Skin epidermis (tissue), 12 donors: ENCODE results near the gene NEIL1.
"Not testable (repeated sequence)": the region's sequence is repeated elsewhere in the genome, so short reads cannot be mapped to it uniquely, and the experiment has no call there.

Experiments
- H3K27ac ChIP-seq, 21 experiments: fragments of 200-600 bp; sonication (generic) in 11 of 21; one replicate each; pipeline ENCODE4 v1.5.0; 2020; ENCODE audit warnings: mild to moderate bottlenecking in 3 of 21, inconsistent platforms in 2 of 21, moderate library complexity in 2 of 21
- H3K4me3 ChIP-seq, 7 experiments: fragments of 200-600 bp; sonication (generic) in 2 of 7; one replicate each; pipeline ENCODE4 v1.5.0; 2020; ENCODE audit warnings: inconsistent platforms in 2 of 7, mild to moderate bottlenecking in 2 of 7, moderate library complexity in 1 of 7

Gene NEIL1

DNA sequence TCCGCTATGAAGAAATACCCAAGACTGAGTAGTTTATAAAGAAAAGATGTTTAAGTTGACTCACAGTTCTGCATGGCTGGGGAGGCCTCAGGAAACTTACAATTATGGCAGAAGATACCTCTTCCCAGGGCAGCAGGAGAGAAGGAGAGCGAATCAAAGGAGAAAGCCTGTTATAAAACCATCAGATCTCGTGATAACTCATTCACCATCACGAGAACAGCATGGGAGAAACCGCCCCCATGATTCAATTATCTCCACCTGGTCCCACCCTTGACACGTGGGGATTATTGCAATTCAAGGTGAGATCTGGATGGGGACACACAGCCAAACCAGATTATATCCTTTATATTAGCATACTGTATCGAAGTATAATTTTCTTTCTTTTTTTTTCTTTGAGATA is 14.7 kb upstream of the NEIL1 start:
- not testable (repeated sequence) for H3K4me3 ChIP-seq, H3K27ac ChIP-seq

GRCh38 chr15:75333654-75334419 is 13.0 kb upstream of the NEIL1 start:
- not testable (repeated sequence) for H3K4me3 ChIP-seq, H3K27ac ChIP-seq

GRCh38 chr15:75335313-75335704 is 11.5 kb upstream of the NEIL1 start:
- Histone ChIP-seq H3K27ac (peak overlapping the region in 16 of 21 experiments; percentile 67 to 89 (median 82)), H3K4me3 (peak overlapping the region; percentile 62 to 94 (median 71))

DNA sequence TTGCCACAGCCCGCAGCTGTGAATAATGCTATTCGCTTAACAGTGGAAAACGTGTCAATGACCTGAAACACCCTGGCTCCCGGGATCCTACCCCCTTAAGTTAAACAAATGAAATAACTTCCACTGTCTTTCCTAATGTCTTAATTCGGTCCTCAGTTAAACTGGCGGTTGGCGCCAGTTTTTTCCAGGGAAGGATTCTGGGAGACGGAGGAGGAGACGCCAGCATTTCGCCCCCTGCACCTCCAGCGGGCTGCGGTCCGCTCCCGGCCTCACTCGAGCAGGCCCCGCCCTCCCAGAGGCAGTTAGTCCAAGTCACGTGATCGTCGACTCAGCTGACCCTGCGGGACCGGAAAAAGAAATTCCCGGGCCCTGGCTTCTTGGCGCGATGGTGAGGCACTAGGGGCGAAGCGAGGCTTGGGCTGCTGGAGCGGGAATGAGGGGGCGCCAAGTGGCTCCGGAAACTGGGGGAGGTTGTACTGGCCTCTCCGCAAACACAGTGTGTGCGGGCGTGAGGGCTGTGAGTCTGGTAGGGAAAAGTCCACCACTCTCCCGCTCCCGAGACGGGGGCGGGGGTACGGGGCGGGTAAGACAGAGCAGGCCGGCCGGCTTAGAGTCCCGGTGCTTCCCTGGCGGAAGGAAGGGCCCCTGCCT is 11.0 kb upstream of the NEIL1 start, which contains the start of gene COMMD4:
Gene COMMD4 (plus strand): TSS at position 359 of the 651 bp plus-strand sequence. CDS start 27 bp downstream, at position 386.
- H3K4me3 ChIP-seq = peak within 1 kb of the TSS; percentile 62 to 94 (median 71)
- H3K27ac ChIP-seq = peak within 1 kb of the TSS; percentile 20 to 89 (median 79)

DNA sequence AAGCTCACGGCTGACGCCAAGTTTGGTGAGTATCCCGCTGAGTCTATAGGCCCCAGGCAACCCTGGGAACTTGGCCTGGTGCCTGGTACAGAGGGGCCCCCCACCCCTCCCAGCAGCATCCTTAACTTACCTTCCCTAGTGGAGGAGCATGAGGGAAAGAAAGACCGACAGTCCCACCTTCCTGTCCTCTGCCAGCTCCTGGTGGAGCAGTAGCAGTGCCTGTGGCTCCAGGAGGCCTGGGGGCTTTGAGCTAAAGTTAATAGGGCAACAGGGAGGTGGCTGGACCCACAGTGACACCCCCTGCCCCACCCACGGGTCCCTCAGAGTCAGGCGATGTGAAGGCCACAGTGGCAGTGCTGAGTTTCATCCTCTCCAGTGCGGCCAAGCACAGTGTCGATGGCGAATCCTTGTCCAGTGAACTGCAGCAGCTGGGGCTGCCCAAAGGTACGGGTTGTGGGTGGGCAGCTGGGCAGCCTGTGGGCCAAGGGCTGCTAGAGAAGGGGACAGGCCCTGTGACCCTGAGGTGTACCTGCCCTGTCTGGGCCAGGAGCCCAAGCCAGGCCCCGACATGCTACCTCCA is 8.1 kb upstream of the NEIL1 start:
- Histone ChIP-seq H3K27ac (no peak overlapping the region), H3K4me3 (no peak overlapping the region)

DNA sequence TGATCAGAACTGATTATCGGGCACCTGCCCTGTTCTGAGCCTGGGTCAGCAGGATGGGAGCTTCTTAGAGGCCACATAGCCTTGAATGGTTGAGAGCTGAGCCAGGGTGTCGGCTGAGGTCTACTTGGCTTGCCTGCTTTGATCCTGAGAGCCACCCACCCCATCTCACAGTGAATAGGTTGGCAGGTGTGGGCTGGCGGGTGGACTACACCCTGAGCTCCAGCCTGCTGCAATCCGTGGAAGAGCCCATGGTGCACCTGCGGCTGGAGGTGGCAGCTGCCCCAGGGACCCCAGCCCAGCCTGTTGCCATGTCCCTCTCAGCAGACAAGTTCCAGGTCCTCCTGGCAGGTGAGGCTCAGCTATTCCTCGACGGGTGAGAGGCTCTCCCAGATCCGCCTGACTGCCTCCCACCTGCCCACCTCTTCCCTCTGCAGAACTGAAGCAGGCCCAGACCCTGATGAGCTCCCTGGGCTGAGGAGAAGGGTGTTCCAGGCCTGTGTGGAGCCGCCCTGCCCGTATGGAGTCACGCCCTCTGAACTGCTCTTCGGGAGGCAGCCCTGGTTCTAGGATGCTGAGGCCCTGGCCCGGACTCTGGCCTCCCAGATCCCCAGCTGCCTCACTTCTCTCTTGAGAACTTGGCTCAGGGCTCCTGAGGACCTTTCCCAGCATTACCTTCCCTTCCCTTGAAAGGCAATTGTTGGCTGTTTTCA is 7.2 kb upstream of the NEIL1 start:
- H3K27ac ChIP-seq = no peak overlapping the region

GRCh38 chr15:75342221-75342620 is 4.6 kb upstream of the NEIL1 start:
- H3K27ac ChIP-seq = no peak overlapping the region
- H3K4me3 ChIP-seq = no peak overlapping the region

More for the DNA sequence above, 7.2 kb upstream of the NEIL1 start:
- no peak overlapping the region for H3K4me3 ChIP-seq

- not testable (repeated sequence) for H3K27ac ChIP-seq, H3K4me3 ChIP-seq
These were observed 2.9 kb upstream of the NEIL1 start for GRCh38 chr15:75343953-75344352.

DNA sequence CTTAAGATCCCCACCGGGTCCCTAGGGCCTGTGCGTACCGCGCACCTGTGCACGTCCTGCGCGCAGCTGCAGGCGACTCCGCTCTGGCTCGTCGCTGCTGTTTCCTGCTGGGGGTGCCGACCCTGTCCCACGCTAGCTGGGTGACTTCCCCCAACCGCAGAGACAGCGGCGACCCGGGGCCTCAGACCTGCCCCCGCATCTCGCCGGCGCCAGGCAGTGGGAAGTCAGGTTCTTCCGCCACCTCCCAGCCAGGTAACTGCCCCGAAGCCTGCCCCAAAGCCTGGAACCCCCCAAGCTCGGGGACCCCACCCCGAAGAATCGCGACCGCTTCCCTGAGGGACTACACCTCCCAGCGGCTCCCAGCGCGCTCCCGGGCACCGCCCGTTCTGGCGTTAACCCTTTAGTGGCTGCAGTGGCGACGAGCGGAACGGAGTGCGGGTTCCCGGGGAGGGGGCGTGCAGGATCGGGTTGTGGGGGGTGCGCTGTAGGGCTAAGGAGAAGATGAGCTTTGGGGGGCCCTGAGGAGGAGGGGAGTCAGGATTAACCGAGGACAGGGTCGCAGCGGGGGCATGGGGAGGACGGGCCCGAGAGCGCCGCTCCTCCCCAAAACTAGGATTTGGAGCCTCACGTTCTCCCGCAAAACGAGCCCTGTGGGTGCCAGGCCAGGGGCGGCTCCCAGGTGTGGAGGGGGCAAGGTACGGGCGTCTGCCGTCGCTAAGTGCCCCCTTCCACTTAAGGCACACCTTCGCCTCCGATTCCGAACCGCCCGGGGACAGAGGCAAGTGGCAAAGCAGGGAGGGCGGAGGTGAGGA is 589 bp downstream of the NEIL1 start:
- Histone ChIP-seq H3K4me3 (peak overlapping the region; percentile 53 to 86 (median 73)), H3K27ac (peak overlapping the region in 17 of 21 experiments; percentile 15 to 81 (median 60))

DNA sequence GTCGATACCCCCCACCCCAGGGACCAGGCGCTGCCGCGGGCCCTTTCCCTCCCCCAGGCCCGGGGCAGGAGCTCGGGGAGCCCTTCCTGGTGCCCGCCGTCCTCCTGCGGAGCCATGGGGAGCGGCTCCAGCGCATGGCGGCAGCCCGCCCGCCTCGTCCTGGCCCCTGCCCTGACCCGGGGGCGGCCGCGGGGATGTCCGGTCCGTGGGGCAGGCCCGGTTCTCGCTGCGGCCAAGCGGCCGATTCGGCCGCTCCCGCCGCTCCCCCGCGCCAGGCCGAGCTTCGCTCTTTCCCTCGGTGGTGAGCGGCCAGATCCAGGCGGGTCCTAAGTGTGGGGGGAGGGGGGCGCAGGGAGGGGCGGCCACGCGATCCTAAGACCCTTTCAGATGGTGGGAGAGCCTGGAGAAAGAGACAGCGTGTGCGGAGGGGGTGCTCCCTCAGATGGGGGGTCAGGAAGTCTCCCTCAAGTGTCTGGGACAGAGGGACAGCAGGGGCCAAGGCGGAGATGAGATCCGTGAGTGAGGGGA is 1.3 kb downstream of the NEIL1 start:
- peak overlapping the region; percentile 53 to 86 (median 73) for H3K4me3 ChIP-seq
- peak overlapping the region in 17 of 21 experiments; percentile 15 to 81 (median 60) for H3K27ac ChIP-seq

DNA sequence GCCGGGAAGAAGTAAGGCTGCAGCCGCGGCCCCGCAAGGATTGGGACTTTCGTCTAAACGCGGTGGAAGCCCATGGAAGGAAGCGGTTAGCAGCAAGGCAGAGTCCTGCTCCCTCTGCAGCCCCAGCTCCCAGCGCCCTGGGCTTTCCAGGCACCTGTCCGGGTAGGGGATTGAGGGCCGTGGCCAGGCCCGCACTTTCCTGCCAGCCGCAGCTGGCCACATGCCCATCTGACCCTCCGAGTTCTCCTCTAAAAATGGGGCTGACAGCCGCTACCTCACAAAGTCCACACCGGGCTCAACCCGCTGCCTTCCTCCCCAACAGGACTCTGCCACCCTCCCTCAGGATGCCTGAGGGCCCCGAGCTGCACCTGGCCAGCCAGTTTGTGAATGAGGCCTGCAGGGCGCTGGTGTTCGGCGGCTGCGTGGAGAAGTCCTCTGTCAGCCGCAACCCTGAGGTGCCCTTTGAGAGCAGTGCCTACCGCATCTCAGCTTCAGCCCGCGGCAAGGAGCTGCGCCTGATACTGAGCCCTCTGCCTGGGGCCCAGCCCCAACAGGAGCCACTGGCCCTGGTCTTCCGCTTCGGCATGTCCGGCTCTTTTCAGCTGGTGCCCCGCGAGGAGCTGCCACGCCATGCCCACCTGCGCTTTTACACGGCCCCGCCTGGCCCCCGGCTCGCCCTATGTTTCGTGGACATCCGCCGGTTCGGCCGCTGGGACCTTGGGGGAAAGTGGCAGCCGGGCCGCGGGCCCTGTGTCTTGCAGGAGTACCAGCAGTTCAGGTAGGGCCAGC is 1.9 kb downstream of the NEIL1 start:
- peak overlapping the region; percentile 53 to 86 (median 73) for H3K4me3 ChIP-seq
- H3K27ac ChIP-seq = peak overlapping the region in 13 of 21 experiments; percentile 15 to 81 (median 71)

- H3K27ac ChIP-seq = peak overlapping the region in 3 of 21 experiments; percentile 4 to 25 (median 20)
- H3K4me3 ChIP-seq = not testable (repeated sequence)
These were observed 2.5 kb downstream of the NEIL1 start for GRCh38 chr15:75349351-75349669.

DNA sequence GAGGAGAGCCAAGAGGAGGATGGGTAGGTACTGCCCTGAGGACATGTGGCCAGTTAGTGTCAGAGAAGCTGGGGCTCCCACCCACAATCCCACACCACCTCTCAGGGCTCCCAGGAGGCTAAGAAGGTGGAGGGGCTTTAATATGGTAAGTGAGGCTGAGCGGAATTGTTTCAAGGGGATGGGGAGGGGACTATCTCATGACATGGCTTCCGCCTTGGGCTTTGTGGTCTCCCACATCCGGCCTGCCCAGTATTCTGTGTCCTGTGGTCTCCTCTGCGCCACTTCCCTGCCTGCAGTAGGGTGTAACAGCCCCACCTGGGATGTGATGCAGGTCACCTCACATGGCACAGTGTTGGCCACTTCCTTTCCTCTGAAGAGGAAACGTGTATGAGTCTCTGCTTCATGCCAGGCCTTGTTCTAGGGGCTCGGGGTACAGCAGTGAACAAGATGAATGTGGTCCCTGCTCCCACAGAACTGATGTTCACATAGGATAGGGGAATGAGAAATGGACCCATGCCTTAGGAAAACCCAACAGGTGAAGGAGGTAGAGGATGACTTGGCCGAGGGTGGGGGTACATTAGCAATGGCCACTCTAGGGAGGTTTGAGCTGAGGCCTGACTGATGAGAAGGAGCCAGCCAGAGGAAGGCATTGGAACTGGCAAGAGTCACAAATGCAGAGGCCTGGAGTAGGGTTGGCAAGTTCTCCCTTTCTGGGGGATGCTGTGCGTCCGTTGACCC is 3.2 kb downstream of the NEIL1 start:
- H3K27ac ChIP-seq = peak overlapping the region in 4 of 21 experiments; percentile 0 to 25 (median 12)
- no peak overlapping the region for H3K4me3 ChIP-seq

- H3K27ac ChIP-seq = peak overlapping the region in 2 of 21 experiments; percentile 0 to 20
These were observed 3.9 kb downstream of the NEIL1 start for GRCh38 chr15:75350601-75351361.

GRCh38 chr15:75352186-75353080 is 5.6 kb downstream of the NEIL1 start:
- Histone ChIP-seq H3K4me3 (no peak overlapping the region), H3K27ac (no peak overlapping the region)

More at GRCh38 chr15:75350601-75351361, 3.9 kb downstream of the NEIL1 start:
- H3K4me3 ChIP-seq = no peak overlapping the region

DNA sequence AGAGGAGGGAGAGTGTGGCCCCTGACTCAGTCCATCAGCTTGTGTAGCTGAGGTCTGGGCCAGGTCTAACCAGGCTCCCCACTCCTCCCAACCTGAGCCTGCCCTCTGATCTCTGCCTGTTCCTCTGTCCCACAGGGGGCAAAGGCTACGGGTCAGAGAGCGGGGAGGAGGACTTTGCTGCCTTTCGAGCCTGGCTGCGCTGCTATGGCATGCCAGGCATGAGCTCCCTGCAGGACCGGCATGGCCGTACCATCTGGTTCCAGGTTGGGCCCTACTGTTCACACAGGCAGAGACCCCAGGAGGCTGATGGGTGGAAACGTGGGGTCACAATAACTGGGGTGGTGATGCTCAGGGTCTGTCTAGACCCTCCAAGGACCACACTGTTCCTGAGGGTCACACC is 6.8 kb downstream of the NEIL1 start:
- Histone ChIP-seq H3K27ac (no peak overlapping the region), H3K4me3 (no peak overlapping the region)
